ENCODE data around the gene IPPK.

DNA sequence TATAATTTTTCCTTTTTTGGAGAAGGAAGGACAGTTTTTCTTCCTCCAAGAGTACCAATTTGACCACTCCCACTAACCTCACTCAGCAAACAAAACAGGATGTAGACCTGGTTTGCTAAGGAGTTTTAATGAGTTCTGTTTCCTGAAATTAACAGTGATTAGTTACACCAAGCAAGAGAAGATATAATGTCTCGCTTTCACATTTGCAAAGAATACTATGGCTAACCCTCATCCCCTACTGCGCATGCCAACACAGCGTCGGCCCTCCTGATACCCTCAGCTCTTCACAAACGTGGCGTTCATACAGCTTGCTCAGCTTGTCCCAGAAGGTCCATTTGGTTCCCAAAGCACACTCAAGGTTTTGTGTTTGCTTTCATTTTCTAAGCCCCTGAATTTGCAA, 41.9 kb upstream of the IPPK start:
- TF ChIP-seq POLR2A (IDR thresholded peaks at IDR 0.05): no peak
- TF ChIP-seq, protein P1, sequence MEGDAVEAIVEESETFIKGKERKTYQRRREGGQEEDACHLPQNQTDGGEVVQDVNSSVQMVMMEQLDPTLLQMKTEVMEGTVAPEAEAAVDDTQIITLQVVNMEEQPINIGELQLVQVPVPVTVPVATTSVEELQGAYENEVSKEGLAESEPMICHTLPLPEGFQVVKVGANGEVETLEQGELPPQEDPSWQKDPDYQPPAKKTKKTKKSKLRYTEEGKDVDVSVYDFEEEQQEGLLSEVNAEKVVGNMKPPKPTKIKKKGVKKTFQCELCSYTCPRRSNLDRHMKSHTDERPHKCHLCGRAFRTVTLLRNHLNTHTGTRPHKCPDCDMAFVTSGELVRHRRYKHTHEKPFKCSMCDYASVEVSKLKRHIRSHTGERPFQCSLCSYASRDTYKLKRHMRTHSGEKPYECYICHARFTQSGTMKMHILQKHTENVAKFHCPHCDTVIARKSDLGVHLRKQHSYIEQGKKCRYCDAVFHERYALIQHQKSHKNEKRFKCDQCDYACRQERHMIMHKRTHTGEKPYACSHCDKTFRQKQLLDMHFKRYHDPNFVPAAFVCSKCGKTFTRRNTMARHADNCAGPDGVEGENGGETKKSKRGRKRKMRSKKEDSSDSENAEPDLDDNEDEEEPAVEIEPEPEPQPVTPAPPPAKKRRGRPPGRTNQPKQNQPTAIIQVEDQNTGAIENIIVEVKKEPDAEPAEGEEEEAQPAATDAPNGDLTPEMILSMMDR (IDR thresholded peaks at IDR 0.05): no peak

All from testis (tissue), 2 donors.